HepG2 (cell line): ENCODE measurements around the gene HSPA1L. TPM values are rescaled to one million over a fixed set of nuclear protein-coding genes. Genes with fewer than 3 reads are reported as not detected.

Source experiments
- ATRX ChIP-seq: sonication (generic); formaldehyde crosslinking; IDR thresholded peaks from 2 replicates; pipeline ENCODE4 v1.4.0; 2020; ENCODE audit warnings: missing genetic modification reagents, borderline replicate concordance
- ISL2 ChIP-seq: sonication (generic); formaldehyde crosslinking; IDR thresholded peaks from 2 replicates; pipeline ENCODE4 v1.5.0; 2020; ENCODE audit warnings: missing genetic modification reagents
- LBX2 ChIP-seq: sonication (generic); formaldehyde crosslinking; IDR thresholded peaks from 2 replicates; pipeline ENCODE4 v1.5.0; 2020; ENCODE audit warnings: missing genetic modification reagents, mild to moderate bottlenecking, borderline replicate concordance
- NR2F1 ChIP-seq, 2 experiments: fragments of 450-650 bp in 1 of 2; formaldehyde crosslinking in 1 of 2; IDR thresholded peaks; 2 replicates each; pipeline versions ENCODE4 v1.5.0 to v1.6.1; 2016 to 2020; ENCODE audit warnings: mild to moderate bottlenecking in 1 of 2, missing compliant biosample characterization in 1 of 2, missing genetic modification reagents in 1 of 2, moderate library complexity in 1 of 2
- PAWR ChIP-seq: sonication (generic); formaldehyde crosslinking; IDR thresholded peaks from 2 replicates; pipeline ENCODE4 v1.4.0; 2020; ENCODE audit warnings: missing genetic modification reagents, mild to moderate bottlenecking, borderline replicate concordance
- POLR2A ChIP-seq, 2 experiments: IDR thresholded peaks; 2 replicates each; pipeline ENCODE4 v1.6.1; 2011; ENCODE audit warnings: low read depth in 2 of 2, low read length in 2 of 2, mild to moderate bottlenecking in 1 of 2, moderate library complexity in 1 of 2; ENCODE audit not compliant: insufficient read depth in 1 of 2
- RBAK ChIP-seq: sonication (generic); formaldehyde crosslinking; IDR thresholded peaks from 2 replicates; pipeline ENCODE4 v1.5.1; 2020; ENCODE audit warnings: mild to moderate bottlenecking, missing genetic modification reagents
- SNAPC4 ChIP-seq: sonication (generic); formaldehyde crosslinking; IDR thresholded peaks from 2 replicates; pipeline ENCODE4 v1.4.0; 2020; ENCODE audit warnings: mild to moderate bottlenecking, missing genetic modification reagents
- SRSF9 ChIP-seq: fragments of 200-400 bp; formaldehyde crosslinking; IDR thresholded peaks from 2 replicates; pipeline ENCODE4 v1.6.1; 2018; ENCODE audit warnings: borderline replicate concordance, mild to moderate bottlenecking, low read depth, low read length; ENCODE audit not compliant: insufficient read depth, poor library complexity, severe bottlenecking
- ZBTB10 ChIP-seq: sonication (generic); formaldehyde crosslinking; IDR thresholded peaks from 2 replicates; pipeline ENCODE4 v1.4.0; 2020; ENCODE audit warnings: missing genetic modification reagents, borderline replicate concordance
- ZBTB7B ChIP-seq: sonication (generic); formaldehyde crosslinking; IDR thresholded peaks from 2 replicates; pipeline ENCODE4 v1.4.0; 2020; ENCODE audit warnings: missing genetic modification reagents
- ZIK1 ChIP-seq: sonication (generic); formaldehyde crosslinking; IDR thresholded peaks from 2 replicates; pipeline ENCODE4 v1.5.0; 2020; ENCODE audit warnings: mild to moderate bottlenecking, low read depth, missing genetic modification reagents, borderline replicate concordance
- ZNF121 ChIP-seq: sonication (generic); formaldehyde crosslinking; IDR thresholded peaks from 2 replicates; pipeline ENCODE4 v1.5.0; 2020; ENCODE audit warnings: mild to moderate bottlenecking, missing genetic modification reagents
- ZNF138 ChIP-seq: sonication (generic); formaldehyde crosslinking; IDR thresholded peaks from 2 replicates; pipeline ENCODE4 v1.5.0; 2020; ENCODE audit warnings: mild to moderate bottlenecking, low read depth, missing genetic modification reagents
- ZNF225 ChIP-seq: sonication (generic); formaldehyde crosslinking; IDR thresholded peaks from 2 replicates; pipeline ENCODE4 v1.4.0; 2020; ENCODE audit warnings: mild to moderate bottlenecking, missing genetic modification reagents
- ZNF263 ChIP-seq: sonication (generic); formaldehyde crosslinking; IDR thresholded peaks from 2 replicates; pipeline ENCODE4 v1.4.0; 2020; ENCODE audit warnings: missing genetic modification reagents
- ZNF333 ChIP-seq: sonication (generic); formaldehyde crosslinking; IDR thresholded peaks from 2 replicates; pipeline ENCODE4 v1.4.0; 2020; ENCODE audit warnings: mild to moderate bottlenecking, missing genetic modification reagents, borderline replicate concordance
- ZNF580 ChIP-seq: IDR thresholded peaks from 2 replicates; pipeline ENCODE4 v1.6.1; 2016; ENCODE audit warnings: low read depth, borderline replicate concordance
- ZNF652 ChIP-seq: IDR thresholded peaks from 2 replicates; pipeline ENCODE4 v1.6.1; 2016; ENCODE audit warnings: low read depth, borderline replicate concordance
- ZSCAN29 ChIP-seq: sonication (generic); formaldehyde crosslinking; conservative IDR thresholded peaks from 2 replicates; pipeline ENCODE4 v1.4.0; 2020; ENCODE audit warnings: mild to moderate bottlenecking, missing genetic modification reagents
- polyA plus RNA-seq, 8 experiments: library from polyadenylated mRNA; depleted of rRNA in 3 of 8; stranded (reverse) in 7 of 8; unstranded in 1 of 8; fragments of >200 nt; fragmentation: Illumina TruSeq in 4 of 8; extraction: Trizol in 4 of 8; gene quantifications; 2 replicates each; pipeline versions ENCODE4 v1.2.1 to v1.2.3, GENCODE V29; 2011 to 2016; ENCODE audit warnings: low read depth in 4 of 8, missing spikeins in 1 of 8, mixed read lengths in 1 of 8; ENCODE audit not compliant: insufficient read depth in 1 of 8
- total RNA-seq, 5 experiments: library from RNA; depleted of rRNA; stranded (reverse); fragments of >200 nt; fragmentation: Illumina TruSeq; extraction: Trizol; gene quantifications; 2 replicates each; pipeline ENCODE4 v1.2.3, GENCODE V29; 2016; ENCODE audit warnings: low read depth in 1 of 5

HSPA1L gene
- total and polyA plus RNA-seq, 2 of the 13 experiments (the other 11 are each of a cell fraction or from before 2014, with no cell fraction given): 0.55 to 1.0 TPM

- TF ChIP-seq SNAPC4 (CRISPR knock-in tag): peak; percentile 92
- 0 out of 2 replicates have a peak, but pooled peaks have one; percentile 70 for TF ChIP-seq ATRX
- TF ChIP-seq NR2F1 (CRISPR knock-in tag; IDR thresholded peaks at IDR 0.05): peak in 1 of 2 experiments; percentile 43; a peak in 1 of 4 replicates
- TF ChIP-seq ZNF121 (CRISPR knock-in tag): no peak; the same call in 1 of the 2 replicates
- peak; percentile 82; the same call in 1 of the 2 replicates for TF ChIP-seq ZBTB10 (CRISPR knock-in tag)
- TF ChIP-seq RBAK: no peak
- no peak for TF ChIP-seq PAWR (CRISPR knock-in tag)
- TF ChIP-seq ZNF652: no peak
- no peak for TF ChIP-seq LBX2 (CRISPR knock-in tag)
- TF ChIP-seq ZSCAN29 (CRISPR knock-in tag): peak; percentile 67; the same call in 1 of the 2 replicates
- peak; percentile 69; the same call in 1 of the 2 replicates for TF ChIP-seq ZNF138 (CRISPR knock-in tag)
- TF ChIP-seq ZNF580 (CRISPR knock-in tag): peak; percentile 83
- TF ChIP-seq ZNF333 (CRISPR knock-in tag): peak; percentile 15; the same call in 1 of the 2 replicates
- peak; percentile 54 for TF ChIP-seq ISL2
- 0 out of 2 replicates have a peak, but pooled peaks have one; percentile 62 for TF ChIP-seq ZNF225 (CRISPR knock-in tag)
- peak; percentile 47; the same call in 1 of the 2 replicates for TF ChIP-seq ZBTB7B (CRISPR knock-in tag)
- no peak for TF ChIP-seq SRSF9
- TF ChIP-seq ZNF263 (CRISPR knock-in tag): peak; percentile 32; the same call in 1 of the 2 replicates
- 0 out of 2 replicates have a peak, but pooled peaks have one; percentile 39 for TF ChIP-seq ZIK1 (CRISPR knock-in tag)
- peak; percentile 97 to 99 for TF ChIP-seq POLR2A (IDR thresholded peaks at IDR 0.05; ENCODE audit: insufficient read depth in 1 of 2, low read depth in 2 of 2, low read length in 2 of 2)
Observed at GRCh38 chr6:31834367-31835250, 19.5 kb upstream of the HSPA1L start (continued).
